Activated gamma-delta T cell (primary cell): ENCODE measurements around the gene ABHD12.
"Not testable (repeated sequence)": the region's sequence is repeated elsewhere in the genome, so short reads cannot be mapped to it uniquely, and the experiment has no call there.

ENCODE experiments used
- DNase-seq: peaks from one replicate; lab custom pipeline; 2025; lab: John Stamatoyannopoulos, UW

Gene ABHD12

DNA sequence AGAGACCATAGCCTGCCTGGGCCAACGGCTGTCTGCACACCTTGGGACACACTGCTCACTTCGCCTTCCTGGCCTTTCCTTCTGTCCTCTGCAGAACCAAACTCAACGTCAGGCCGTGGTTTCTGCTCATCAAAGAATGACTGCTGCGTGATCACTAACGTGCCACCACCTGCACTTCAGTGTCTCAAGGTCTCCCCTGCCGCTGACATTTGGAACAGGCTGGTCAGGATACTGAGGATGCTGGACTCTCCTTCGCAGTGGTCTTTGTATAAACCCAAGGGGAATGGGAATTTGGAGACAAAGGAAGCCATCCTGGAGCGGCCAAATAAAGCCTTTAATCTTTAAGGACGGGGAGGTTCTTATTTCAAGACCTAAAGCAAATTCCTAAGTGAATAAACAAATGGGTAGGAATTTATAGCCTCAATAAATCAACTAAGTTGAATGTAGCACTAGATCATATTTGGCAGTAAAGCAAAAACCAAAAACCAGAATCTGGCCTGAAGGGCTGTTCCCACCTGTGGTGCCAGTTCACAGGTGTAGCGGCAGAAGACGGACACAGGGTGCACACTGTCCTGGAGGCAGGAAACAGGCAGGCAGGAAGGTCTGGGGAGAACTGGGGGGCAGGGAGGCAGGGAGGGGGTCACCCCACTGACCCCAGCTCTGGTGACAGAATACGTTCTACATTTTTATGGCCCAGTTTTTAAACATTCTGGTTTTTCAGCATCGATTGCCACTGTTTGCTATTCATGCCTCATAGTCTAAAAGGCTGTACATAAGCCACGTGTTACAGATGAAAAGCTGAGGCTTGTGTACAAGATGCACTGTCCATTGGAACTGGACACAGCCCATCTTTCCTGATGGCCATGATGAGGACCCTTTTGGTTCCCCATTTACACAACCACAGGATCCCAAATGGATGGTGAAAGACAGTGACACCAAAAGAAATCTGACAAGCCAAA is 36.6 kb downstream of the ABHD12 start:
- DNase-seq, result no peak

GRCh38 chr20:25353353-25353746 is 37.3 kb downstream of the ABHD12 start:
- DNase-seq, result no peak

DNA sequence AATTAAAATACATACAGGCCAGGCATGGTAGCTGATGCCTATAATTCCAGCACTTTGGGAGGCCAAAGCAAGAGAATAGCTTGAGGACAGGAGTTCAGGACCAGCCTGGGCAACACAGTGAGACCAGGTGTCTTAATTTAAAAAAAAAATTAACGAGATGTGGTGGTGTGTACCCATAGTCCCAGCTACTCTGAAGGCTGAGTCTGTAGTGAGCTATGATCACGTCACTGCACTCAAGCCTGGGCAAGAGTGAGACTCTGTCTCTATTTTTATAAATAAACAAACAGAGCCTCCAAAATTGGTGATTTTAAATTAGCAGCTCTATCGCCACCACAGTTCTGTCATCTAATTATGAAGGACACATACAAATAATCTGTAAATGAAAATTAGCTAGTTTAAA is 37.9 kb downstream of the ABHD12 start:
- no peak for DNase-seq

DNA sequence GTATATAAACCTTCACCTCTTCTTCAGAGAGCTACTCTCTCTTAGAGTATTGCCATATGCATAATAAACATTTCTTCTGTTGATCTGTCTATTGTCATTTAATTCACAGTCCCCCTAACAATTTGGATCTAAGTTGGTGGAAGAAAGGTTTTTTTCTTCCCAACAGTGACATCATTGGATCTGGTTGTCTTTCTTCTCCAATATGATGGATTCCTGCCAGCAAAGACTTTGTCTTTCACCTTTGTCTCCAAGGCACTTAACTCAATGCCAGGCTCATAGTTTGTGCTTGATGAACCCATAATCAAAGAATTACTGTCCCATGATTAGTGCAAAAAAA is 39.6 kb downstream of the ABHD12 start:
- DNase-seq, result no peak

DNA sequence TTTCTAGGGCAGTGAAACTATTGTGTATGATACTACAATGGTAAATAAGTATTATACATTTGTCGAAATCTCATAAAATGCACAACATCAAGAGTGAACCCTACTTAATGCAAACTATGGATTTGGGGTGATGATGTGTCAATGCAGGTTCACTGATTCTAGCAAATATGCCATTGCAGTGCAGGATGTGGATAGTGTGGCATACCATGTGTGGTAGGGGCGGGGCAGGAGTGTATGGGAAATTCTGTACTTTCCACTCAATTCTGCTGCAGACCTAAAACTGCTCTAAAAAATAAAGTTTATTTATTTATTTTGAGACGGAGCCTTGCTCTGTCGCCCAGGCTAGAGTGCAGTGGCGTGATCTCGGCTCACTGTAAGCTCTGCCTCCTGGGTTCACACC is 44.3 kb downstream of the ABHD12 start:
- no peak for DNase-seq

GRCh38 chr20:25345721-25346120 is 44.9 kb downstream of the ABHD12 start:
- no peak for DNase-seq

- DNase-seq, result no peak
These were observed 46.0 kb downstream of the ABHD12 start for GRCh38 chr20:25344634-25345033.

DNA sequence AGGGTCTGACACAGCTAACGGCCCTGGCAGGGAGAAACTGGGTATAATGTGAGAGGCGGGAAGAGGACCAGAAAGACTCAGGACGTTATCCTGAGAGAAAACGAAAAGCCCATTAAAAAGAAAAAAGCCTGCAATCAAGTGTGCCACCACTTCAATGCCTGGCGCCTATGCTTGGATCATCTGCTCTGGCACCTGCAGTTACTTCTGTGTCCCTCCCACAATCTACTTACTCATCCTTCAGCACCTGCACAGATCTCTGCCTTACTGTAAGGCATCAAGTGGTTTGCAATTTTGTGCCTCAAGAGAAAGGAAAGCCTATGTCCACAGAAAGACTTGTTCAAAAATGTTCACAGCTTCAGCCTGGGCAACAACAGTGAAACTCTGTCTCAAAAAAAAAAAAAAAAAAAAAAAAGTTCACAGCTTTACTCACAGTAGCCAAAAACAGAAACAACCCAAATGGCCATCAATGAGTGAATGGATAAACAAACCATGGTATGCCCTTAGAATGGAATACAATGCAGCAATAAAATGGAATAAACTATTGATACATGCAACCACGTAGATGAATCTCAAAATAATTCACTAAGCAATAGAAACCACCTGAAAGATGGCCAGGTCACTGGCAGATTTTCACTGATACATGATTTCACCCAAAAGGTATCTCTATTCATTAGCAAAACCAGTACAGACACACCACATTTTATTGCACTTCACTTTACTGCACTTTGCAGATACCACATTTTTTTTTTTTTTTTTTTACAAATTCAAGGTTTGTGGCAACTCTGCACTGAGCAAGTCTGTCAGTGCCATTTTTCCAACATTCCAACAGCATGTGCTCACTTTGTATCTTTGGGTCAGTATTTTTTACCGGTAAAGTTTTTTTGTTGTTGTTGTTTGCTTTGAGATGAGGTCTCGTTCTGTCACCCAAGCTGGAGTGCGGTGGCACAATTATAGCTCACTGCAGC is 48.6 kb downstream of the ABHD12 start:
- DNase-seq, result no peak

- DNase-seq, result no peak
These were observed 50.3 kb downstream of the ABHD12 start for GRCh38 chr20:25340380-25340779.

- no peak for DNase-seq
These were observed 51.0 kb downstream of the ABHD12 start for GRCh38 chr20:25339608-25340007.

DNA sequence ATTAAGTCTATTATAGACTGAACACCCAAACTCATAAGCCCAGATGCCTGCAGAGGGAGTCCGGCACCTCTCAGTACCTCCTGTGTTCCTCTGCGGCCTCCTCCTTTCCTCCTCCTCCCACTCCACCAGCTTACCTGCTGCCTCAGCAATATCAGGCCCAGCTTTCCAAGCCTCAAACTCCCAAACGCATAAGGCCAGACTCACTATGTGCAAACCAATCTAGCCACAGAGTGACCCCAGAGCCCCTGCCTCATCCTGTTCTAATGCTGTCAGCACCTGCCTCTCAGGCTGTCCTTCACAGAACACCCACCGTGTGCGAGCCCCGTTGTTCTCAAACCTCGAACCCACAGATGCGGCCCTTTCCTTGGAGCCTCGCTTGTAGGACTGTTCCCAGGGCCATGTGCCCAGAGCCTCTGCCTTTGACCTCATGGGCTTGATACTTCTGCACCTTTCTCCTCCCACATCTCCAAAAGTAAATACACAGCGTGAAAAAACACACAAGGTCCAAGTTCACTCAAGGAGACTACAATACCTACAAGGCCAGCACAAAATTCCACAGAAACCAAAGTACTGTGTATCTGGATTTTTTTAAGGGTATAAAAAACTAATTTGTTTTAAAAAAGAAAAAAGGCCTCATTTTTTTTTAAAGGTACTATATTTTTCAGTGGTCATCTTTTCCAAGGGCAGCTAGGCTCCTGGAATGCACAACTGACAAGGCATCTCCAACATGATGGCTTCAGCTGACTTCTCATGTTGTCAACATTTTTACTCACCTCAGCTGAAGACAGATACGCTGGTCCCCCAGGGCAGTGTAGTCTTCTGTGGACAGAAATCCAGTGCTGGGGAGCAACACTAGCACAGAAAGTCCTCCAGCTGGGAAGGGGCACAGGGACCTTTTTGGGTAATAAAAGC is 52.3 kb downstream of the ABHD12 start:
- DNase-seq, result no peak

DNA sequence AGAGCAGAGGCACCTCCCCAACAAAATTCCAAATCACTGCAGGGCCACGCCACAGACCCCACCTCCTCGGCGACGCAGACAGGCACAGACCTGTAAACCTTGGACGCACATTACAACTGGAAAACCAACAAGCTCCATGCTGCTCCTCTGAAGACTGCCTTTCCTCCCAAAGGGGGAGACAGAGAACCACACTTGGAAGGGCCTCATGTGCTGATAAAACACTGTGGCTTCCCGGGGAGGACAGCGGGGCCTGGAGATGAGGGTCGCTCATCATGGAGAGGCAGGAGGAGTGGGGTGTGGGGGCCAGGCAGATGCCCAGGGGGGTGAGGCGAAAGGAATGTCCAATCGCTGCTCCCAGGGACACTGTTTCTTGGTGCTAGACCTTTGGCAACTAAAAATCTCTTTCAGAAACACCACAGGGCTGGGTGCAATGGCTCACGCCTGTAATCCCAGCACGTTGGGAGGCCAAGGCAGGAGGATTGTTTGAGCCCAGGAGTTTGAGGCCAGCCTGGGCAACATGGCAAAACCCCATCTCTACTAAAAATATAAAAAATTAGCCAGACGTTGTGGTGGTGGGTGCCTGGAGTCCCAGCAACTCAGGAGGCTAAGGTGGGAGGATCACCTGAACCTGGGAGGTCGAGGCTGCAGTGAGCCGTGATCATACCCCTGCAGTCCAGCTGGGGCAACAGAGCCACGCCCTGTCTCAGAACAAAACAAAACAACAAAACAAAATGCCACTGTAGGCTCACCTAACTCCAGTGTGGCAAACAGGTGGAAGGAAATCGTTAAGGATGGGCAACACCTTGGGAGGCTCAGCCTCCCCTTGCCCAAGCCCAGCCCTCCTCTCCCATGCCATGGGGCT is 53.8 kb downstream of the ABHD12 start:
- DNase-seq, result no peak

DNA sequence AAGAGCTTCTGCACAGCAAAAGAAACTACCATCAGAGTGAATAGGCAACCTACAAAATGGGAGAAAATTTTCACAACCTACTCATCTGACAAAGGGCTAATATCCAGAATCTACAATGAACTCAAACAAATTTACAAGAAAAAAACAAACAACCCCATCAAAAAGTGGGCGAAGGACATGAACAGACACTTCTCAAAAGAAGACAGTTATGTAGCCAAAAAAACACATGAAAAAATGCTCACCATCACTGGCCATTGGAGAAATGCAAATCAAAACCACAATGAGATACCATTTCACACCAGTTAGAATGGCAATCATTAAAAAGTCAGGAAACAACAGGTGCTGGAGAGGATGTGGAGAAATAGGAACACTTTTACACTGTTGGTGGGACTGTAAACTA is 55.7 kb downstream of the ABHD12 start:
- DNase-seq, result not testable (repeated sequence)

DNA sequence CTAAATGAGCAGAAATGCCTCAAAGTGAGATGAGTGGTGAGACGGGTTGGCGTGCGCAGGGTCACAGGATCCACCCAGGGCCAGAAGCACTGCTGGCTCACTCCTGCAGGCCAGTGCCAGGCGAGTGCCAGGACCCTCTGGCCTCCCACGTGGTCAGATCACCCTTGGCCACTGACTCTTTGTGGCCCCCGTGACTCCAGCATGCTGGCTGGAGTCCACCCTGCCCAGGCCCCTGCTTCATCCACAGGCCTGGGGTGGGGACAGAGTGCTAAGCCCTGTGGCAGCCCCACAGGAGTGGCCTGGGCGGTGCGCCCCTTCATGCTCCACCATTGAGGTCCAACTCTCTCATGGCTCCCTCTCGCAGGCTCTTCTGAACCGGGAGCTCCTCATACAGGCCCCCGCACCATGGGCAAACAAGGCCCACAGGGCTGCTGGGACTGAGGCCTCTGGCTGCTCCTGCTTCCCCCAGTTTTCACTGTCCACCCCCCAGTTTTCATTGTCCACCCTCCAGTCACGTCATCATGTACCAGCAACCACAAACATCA is 61.6 kb downstream of the ABHD12 start:
- DNase-seq, result no peak

DNA sequence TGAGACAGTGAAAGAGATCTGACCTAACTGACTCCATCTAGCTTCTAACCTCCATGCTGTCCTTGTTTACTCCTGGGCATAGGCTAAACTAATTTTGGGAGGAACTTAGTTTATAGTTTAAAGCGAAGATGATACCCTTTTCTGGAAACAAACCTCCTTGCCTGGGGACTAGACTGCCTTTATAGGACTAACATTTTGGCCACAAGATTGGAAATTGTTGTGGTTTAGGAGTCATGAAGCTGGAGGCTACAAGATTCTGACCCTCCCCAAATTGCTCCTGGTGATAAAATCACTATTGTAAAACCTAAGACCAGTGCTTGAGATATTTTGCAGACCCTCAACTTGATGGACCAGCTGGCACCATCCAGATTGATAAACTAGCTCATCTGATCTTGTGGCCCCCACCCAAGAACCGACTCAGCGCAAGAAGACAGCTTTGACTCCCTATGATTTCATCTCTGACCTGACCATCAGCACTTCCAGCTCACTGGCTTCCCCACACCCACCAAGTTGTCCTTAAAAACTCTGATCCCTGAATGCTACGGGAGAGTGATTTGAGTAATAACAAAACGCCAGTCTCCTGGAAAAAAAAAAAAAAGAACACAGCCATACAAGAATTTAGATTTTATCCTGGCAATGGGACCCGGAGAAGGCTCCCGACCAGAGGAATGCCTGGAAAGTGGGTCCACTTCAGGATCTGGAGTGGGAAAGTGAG is 63.0 kb downstream of the ABHD12 start:
- no peak for DNase-seq

- DNase-seq, result no peak
These were observed 64.6 kb downstream of the ABHD12 start for GRCh38 chr20:25325997-25326396.

DNA sequence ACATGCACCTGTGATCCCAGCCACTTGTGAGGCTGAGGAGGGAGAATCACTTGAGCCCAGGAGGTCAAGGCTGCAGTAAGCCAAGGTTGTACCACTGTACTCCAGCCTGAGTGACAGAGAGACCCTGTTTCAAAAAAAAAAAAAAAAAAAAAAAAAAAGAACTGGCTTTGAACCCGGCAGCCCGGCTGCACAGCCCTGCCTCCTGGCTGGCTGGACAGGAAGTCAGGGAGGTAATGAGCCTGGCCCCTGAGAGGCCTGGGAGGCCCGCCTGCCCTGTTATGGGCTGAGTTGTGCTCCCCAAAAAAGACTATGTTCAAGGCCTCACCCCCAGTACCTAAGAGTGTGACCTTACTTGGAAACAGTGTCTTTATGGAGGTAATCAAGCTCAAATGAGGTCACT is 65.6 kb downstream of the ABHD12 start:
- no peak for DNase-seq

DNA sequence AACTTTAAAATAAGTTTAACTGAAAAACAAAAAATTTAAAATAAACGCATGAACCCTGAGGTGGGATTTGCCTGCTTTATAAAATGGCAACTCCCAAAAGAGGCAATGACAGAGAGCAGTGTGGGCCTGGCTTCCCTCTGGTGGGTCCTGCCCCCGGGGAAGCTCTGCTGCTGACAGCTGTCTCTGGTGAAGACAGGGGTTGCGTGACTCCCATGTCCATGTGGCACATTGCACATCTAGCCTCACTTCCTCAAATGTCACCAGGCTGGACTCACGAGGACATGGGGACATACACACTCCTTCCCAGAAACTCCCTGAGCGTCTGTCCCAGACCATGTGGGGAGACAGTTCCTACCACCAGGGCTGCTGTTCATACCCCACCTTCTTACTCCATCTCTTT is 66.2 kb downstream of the ABHD12 start:
- no peak for DNase-seq

- no peak for DNase-seq
These were observed 67.0 kb downstream of the ABHD12 start for GRCh38 chr20:25323496-25324246.
